ENCODE measurements around the gene OR1J4.

GRCh38 chr9:122527193-122527592 is 8.3 kb downstream of the OR1J4 start, which contains the start of gene OR1N1:
- TF ChIP-seq, protein P1, sequence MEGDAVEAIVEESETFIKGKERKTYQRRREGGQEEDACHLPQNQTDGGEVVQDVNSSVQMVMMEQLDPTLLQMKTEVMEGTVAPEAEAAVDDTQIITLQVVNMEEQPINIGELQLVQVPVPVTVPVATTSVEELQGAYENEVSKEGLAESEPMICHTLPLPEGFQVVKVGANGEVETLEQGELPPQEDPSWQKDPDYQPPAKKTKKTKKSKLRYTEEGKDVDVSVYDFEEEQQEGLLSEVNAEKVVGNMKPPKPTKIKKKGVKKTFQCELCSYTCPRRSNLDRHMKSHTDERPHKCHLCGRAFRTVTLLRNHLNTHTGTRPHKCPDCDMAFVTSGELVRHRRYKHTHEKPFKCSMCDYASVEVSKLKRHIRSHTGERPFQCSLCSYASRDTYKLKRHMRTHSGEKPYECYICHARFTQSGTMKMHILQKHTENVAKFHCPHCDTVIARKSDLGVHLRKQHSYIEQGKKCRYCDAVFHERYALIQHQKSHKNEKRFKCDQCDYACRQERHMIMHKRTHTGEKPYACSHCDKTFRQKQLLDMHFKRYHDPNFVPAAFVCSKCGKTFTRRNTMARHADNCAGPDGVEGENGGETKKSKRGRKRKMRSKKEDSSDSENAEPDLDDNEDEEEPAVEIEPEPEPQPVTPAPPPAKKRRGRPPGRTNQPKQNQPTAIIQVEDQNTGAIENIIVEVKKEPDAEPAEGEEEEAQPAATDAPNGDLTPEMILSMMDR (IDR thresholded peaks at IDR 0.05) = no peak
- TF ChIP-seq EP300 (IDR thresholded peaks at IDR 0.05) (no peak), POLR2A (IDR thresholded peaks at IDR 0.05) (no peak)
